Natural killer cell (primary cell): ENCODE measurements around the gene TMPRSS6. TPM values are rescaled to one million over a fixed set of nuclear protein-coding genes. Genes with fewer than 3 reads are reported as not detected.

Experiments
- ATAC-seq, 3 donors: fragments of 150-1000 bp in 2 of 3; fragments of 200-7000 bp in 1 of 3; cut with Tn5 transposase; 1 replicate in 1 of 3; 2 replicates in 2 of 3; pipeline ENCODE4 v1.10.0; 2021; ENCODE audit warnings: mild to moderate bottlenecking in 2 of 3, moderate library complexity in 2 of 3
- DNase-seq, 2 donors: peaks; one replicate each; pipeline versions ENCODE4 v3.0.0 to v3.0.0-alpha.2; 2013 to 2021; ENCODE audit warnings: mixed read lengths in 1 of 2
- H3K27ac ChIP-seq: one replicate; pipeline ENCODE4 v1.5.1; 2013; ENCODE audit warnings: mild to moderate bottlenecking, low read length
- H3K27me3 ChIP-seq: one replicate; pipeline ENCODE4 v1.6.1; 2013; ENCODE audit warnings: low read length; ENCODE audit not compliant: control insufficient read depth, insufficient read depth
- H3K36me3 ChIP-seq: one replicate; pipeline ENCODE4 v1.6.1; 2013; ENCODE audit warnings: low read length; ENCODE audit not compliant: control insufficient read depth, insufficient read depth
- H3K4me1 ChIP-seq: one replicate; pipeline ENCODE4 v1.6.1; 2013; ENCODE audit warnings: low read length; ENCODE audit not compliant: control insufficient read depth, insufficient read depth
- H3K4me3 ChIP-seq: one replicate; pipeline ENCODE4 v1.5.1; 2013; ENCODE audit warnings: low read length
- H3K9me3 ChIP-seq: one replicate; pipeline ENCODE4 v1.6.1; 2013; ENCODE audit warnings: low read length; ENCODE audit not compliant: control insufficient read depth, insufficient read depth
- H3K27ac Mint-ChIP-seq, 2 donors: one replicate each; pipeline ENCODE4 v1.8.0; 2022; ENCODE audit warnings: mild to moderate bottlenecking in 2 of 2, mixed read lengths in 2 of 2, moderate library complexity in 1 of 2
- H3K27me3 Mint-ChIP-seq, 2 donors: one replicate each; pipeline ENCODE4 v1.8.0; 2022; ENCODE audit warnings: low read depth in 2 of 2, mixed read lengths in 2 of 2
- H3K36me3 Mint-ChIP-seq: one replicate; pipeline ENCODE4 v1.8.0; 2022; ENCODE audit warnings: mixed read lengths
- H3K4me1 Mint-ChIP-seq, 2 donors: one replicate each; pipeline ENCODE4 v1.8.0; 2022; ENCODE audit warnings: mixed read lengths in 2 of 2
- H3K4me3 Mint-ChIP-seq: one replicate; pipeline ENCODE4 v1.8.0; 2022; ENCODE audit warnings: mild to moderate bottlenecking, moderate library complexity, mixed read lengths
- H3K9me3 Mint-ChIP-seq, 2 donors: one replicate each; pipeline ENCODE4 v1.8.0; 2022; ENCODE audit warnings: mixed read lengths in 2 of 2
- CTCF ChIP-seq: fragments of 200-600 bp; IDR thresholded peaks from one replicate; pipeline ENCODE4 v1.8.0; 2022; ENCODE audit warnings: antibody characterized with exemption
- WGBS: methylation state at CpG from one replicate; pipeline ENCODE4 v1.1.7; 2013; ENCODE audit warnings: missing lambda C conversion rate; ENCODE audit not compliant: insufficient coverage; 5-methylcytosine and 5-hydroxymethylcytosine counted together
- intact Hi-C: fragments of 100-400 bp; cut with micrococcal nuclease; formaldehyde crosslinking; loops from one replicate; pipeline ENCODE4 v1.14.2; 2022
- total RNA-seq, 4 donors: library from RNA; stranded (reverse); fragments of 120-200 nt in 1 of 4; gene quantifications; one replicate each; pipeline versions ENCODE4 v1.2.3 to v1.2.4, GENCODE V29; 2013 to 2022

TMPRSS6 gene
- total RNA-seq, 3 donors from 2014 or later (not counting 1 experiment from before 2014, with no cell fraction given): 1.1 to 4.7 (median 3.4) TPM

DNA sequence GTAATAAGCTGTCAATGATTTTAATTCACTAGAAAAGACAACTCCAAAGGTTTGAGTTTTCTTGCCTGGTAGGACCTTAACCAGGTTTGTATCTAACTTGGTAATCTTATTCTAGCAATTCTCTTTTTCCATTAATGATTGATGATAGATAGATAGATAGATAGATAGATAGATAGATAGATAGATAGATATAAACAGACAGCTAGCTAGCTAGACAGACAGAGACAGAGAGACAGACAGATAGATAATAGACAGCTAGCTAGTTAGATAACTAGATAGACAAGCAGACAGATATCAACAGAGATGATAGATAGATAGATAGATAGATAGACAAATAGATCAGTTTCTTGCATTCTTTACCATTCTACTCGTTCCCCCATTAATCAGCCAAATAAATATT, 15.3 kb downstream of the TMPRSS6 start:
- H3K27me3 Mint-ChIP-seq: peaks cover 0 to 2% of the 10 kb centered on the region in 2 donors
- Histone ChIP-seq H3K27ac (no peak overlapping the region), H3K9me3 (no peaks in the 10 kb centered on the region), H3K27me3 (peaks cover 2% of the 10 kb centered on the region), H3K4me1 (peaks cover 10% of the 10 kb centered on the region), H3K4me3 (no peak overlapping the region), H3K36me3 (no peaks in the 10 kb centered on the region)
- ATAC-seq: no peak
- no CpG with 5 or more reads among the region's 1 CpG for WGBS
- peaks cover 9 to 10% of the 10 kb centered on the region in 2 donors for H3K4me1 Mint-ChIP-seq
- no peaks in the 10 kb centered on the region for H3K36me3 Mint-ChIP-seq
- intact Hi-C loops: no loop called here
- no peak for DNase-seq
- no peak overlapping the region for H3K27ac Mint-ChIP-seq
- TF ChIP-seq CTCF: no peak
- no peaks in the 10 kb centered on the region for H3K9me3 Mint-ChIP-seq
- H3K4me3 Mint-ChIP-seq: no peak overlapping the region

GRCh38 chr22:37092997-37093396, 16.5 kb downstream of the TMPRSS6 start:
- intact Hi-C loops: no loop called here
- Histone ChIP-seq H3K27ac (no peak overlapping the region), H3K4me1 (no peaks in the 10 kb centered on the region), H3K9me3 (no peaks in the 10 kb centered on the region), H3K4me3 (no peak overlapping the region), H3K27me3 (peaks cover 2% of the 10 kb centered on the region), H3K36me3 (no peaks in the 10 kb centered on the region)
- no peaks in the 10 kb centered on the region for H3K4me1 Mint-ChIP-seq
- DNase-seq: no peak
- no peak for ATAC-seq
- TF ChIP-seq CTCF: no peak
- 82% methylated on average over 6 of the region's 6 CpGs for WGBS
- H3K27ac Mint-ChIP-seq: no peak overlapping the region
- no peak overlapping the region for H3K4me3 Mint-ChIP-seq
- no peaks in the 10 kb centered on the region for H3K36me3 Mint-ChIP-seq
- H3K27me3 Mint-ChIP-seq: peaks cover 0 to 2% of the 10 kb centered on the region in 2 donors
- H3K9me3 Mint-ChIP-seq: no peaks in the 10 kb centered on the region

DNA sequence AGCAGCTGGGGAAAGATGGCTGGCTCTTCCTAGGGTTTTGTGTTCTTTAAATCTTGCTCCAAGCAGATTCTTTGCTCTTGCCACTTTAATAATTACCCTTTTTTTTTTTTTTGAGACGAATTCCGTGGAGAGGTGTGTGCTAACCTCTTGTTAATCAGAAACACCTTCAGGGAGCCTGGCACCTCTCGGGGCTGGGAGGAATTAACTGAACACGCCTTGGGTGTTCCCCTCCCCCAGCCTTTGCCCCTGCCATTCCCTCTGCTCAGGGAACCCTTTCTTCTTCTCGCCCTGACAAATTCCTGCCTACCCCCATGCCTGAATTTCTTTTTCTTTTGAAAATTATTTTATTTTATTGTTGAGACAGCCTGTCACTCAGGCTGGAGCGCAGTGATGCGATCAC, 17.5 kb downstream of the TMPRSS6 start:
- intact Hi-C loops: no loop called here
- ATAC-seq (no peak), DNase-seq (no peak)
- no peaks in the 10 kb centered on the region for H3K9me3 Mint-ChIP-seq
- no peaks in the 10 kb centered on the region for H3K36me3 Mint-ChIP-seq
- H3K4me1 Mint-ChIP-seq: no peaks in the 10 kb centered on the region
- Histone ChIP-seq H3K4me1 (no peaks in the 10 kb centered on the region), H3K9me3 (no peaks in the 10 kb centered on the region), H3K27me3 (no peaks in the 10 kb centered on the region), H3K36me3 (no peaks in the 10 kb centered on the region), H3K4me3 (no peak overlapping the region), H3K27ac (no peak overlapping the region)
- no peak for TF ChIP-seq CTCF
- WGBS: 96% methylated on average over 6 of the region's 7 CpGs
- H3K27ac Mint-ChIP-seq: no peak overlapping the region
- H3K4me3 Mint-ChIP-seq: no peak overlapping the region
- peaks cover 0 to 2% of the 10 kb centered on the region in 2 donors for H3K27me3 Mint-ChIP-seq

GRCh38 chr22:37090920-37091695, 18.4 kb downstream of the TMPRSS6 start:
- H3K4me3 Mint-ChIP-seq: no peak overlapping the region
- 86% methylated on average over 9 of the region's 9 CpGs for WGBS

More at GRCh38 chr22:37090920-37091695, 18.4 kb downstream of the TMPRSS6 start:
- DNase-seq (no peak), ATAC-seq (no peak)
- Mint-ChIP-seq H3K9me3 (no peaks in the 10 kb centered on the region), H3K36me3 (no peaks in the 10 kb centered on the region), H3K27me3 (peaks cover 0 to 2% of the 10 kb centered on the region in 2 donors), H3K4me1 (no peaks in the 10 kb centered on the region), H3K27ac (no peak overlapping the region)
- intact Hi-C loops: no loop called here
- Histone ChIP-seq H3K27me3 (no peaks in the 10 kb centered on the region), H3K36me3 (no peaks in the 10 kb centered on the region), H3K4me1 (no peaks in the 10 kb centered on the region), H3K4me3 (no peak overlapping the region), H3K9me3 (no peaks in the 10 kb centered on the region), H3K27ac (no peak overlapping the region)
- TF ChIP-seq CTCF: no peak
